ENCODE results near the gene GRM7. TPM values are rescaled to one million over a fixed set of nuclear protein-coding genes. Genes with fewer than 3 reads are reported as not detected.

GRM7 gene
- total RNA-seq, 4 donors from 2014 or later, result not detected

- DNase-seq (no peak), ATAC-seq (no peak)
- no peak overlapping the region for H3K27ac ChIP-seq
- intact Hi-C loops (cut with DNase I; ENCODE audit: low total_unique reads), result no loop called here
- in situ Hi-C loops (cut with MboI; ENCODE audit: low sequenced_read_pairs in 4 of 4), result no loop called here
- no peaks in the 10 kb centered on the region for H3K36me3 ChIP-seq
- TF ChIP-seq CTCF (IDR thresholded peaks at IDR 0.05 in 4 of 5, conservative IDR thresholded peaks at IDR 0.05 in 1 of 5), result no peak
- no peak for TF ChIP-seq POLR2A (IDR thresholded peaks at IDR 0.05)
- no peaks in the 10 kb centered on the region for H3K4me1 ChIP-seq
- H3K27me3 ChIP-seq, result no peaks in the 10 kb centered on the region
- H3K4me3 ChIP-seq, result no peak overlapping the region
- no peaks in the 10 kb centered on the region for H3K9me3 ChIP-seq
Observed at GRCh38 chr3:7095116-7095515, 234.2 kb downstream of the GRM7 start.

- H3K36me3 ChIP-seq, result no peaks in the 10 kb centered on the region
- no peaks in the 10 kb centered on the region for H3K9me3 ChIP-seq
- TF ChIP-seq POLR2A (IDR thresholded peaks at IDR 0.05) (no peak), CTCF (IDR thresholded peaks at IDR 0.05 in 4 of 5, conservative IDR thresholded peaks at IDR 0.05 in 1 of 5) (no peak)
- no peaks in the 10 kb centered on the region for H3K27me3 ChIP-seq
- ATAC-seq (no peak), DNase-seq (no peak)
- intact Hi-C loops (cut with DNase I; ENCODE audit: low total_unique reads), result no loop called here
- in situ Hi-C loops (cut with MboI; ENCODE audit: low sequenced_read_pairs in 4 of 4), result no loop called here
- no peak overlapping the region for H3K4me3 ChIP-seq
- H3K4me1 ChIP-seq, result no peaks in the 10 kb centered on the region
- H3K27ac ChIP-seq, result no peak overlapping the region
Observed at GRCh38 chr3:7100136-7100535, 239.2 kb downstream of the GRM7 start.

GRCh38 chr3:7106635-7107034 is 245.7 kb downstream of the GRM7 start:
- Histone ChIP-seq H3K4me3 (no peak overlapping the region), H3K9me3 (no peaks in the 10 kb centered on the region), H3K27me3 (no peaks in the 10 kb centered on the region), H3K36me3 (no peaks in the 10 kb centered on the region), H3K4me1 (no peaks in the 10 kb centered on the region), H3K27ac (no peak overlapping the region)
- in situ Hi-C loops (cut with MboI; ENCODE audit: low sequenced_read_pairs in 4 of 4), result no loop called here
- no peak for ATAC-seq
- no peak for TF ChIP-seq CTCF (IDR thresholded peaks at IDR 0.05 in 4 of 5, conservative IDR thresholded peaks at IDR 0.05 in 1 of 5)
- TF ChIP-seq POLR2A (IDR thresholded peaks at IDR 0.05), result no peak
- no peak for DNase-seq
- intact Hi-C loops (cut with DNase I; ENCODE audit: low total_unique reads), result no loop called here

GRCh38 chr3:7112523-7113056 is 251.7 kb downstream of the GRM7 start:
- H3K4me3 ChIP-seq, result no peak overlapping the region
- H3K36me3 ChIP-seq, result no peaks in the 10 kb centered on the region
- ATAC-seq (no peak), DNase-seq (no peak)
- no peaks in the 10 kb centered on the region for H3K4me1 ChIP-seq
- no peaks in the 10 kb centered on the region for H3K27me3 ChIP-seq
- no peaks in the 10 kb centered on the region for H3K9me3 ChIP-seq
- in situ Hi-C loops (cut with MboI; ENCODE audit: low sequenced_read_pairs in 4 of 4) (no loop called here), intact Hi-C loops (cut with DNase I; ENCODE audit: low total_unique reads) (no loop called here)
- no peak for TF ChIP-seq POLR2A (IDR thresholded peaks at IDR 0.05)
- no peak overlapping the region for H3K27ac ChIP-seq

- no peaks in the 10 kb centered on the region for H3K36me3 ChIP-seq
- no peak for TF ChIP-seq CTCF (IDR thresholded peaks at IDR 0.05 in 4 of 5, conservative IDR thresholded peaks at IDR 0.05 in 1 of 5)
- TF ChIP-seq POLR2A (IDR thresholded peaks at IDR 0.05), result no peak
- H3K27me3 ChIP-seq, result no peaks in the 10 kb centered on the region
- no peak for DNase-seq
- H3K9me3 ChIP-seq, result no peaks in the 10 kb centered on the region
- intact Hi-C loops (cut with DNase I; ENCODE audit: low total_unique reads) (no loop called here), in situ Hi-C loops (cut with MboI; ENCODE audit: low sequenced_read_pairs in 4 of 4) (no loop called here)
- H3K27ac ChIP-seq, result no peak overlapping the region
- no peak for ATAC-seq
- no peaks in the 10 kb centered on the region for H3K4me1 ChIP-seq
- no peak overlapping the region for H3K4me3 ChIP-seq
Observed at GRCh38 chr3:7144697-7145308, 283.9 kb downstream of the GRM7 start.

Measured in gastrocnemius medialis (tissue), 4 donors.